GM23248 (cell line): ENCODE results near the gene GDAP2. TPM values are rescaled to one million over a fixed set of nuclear protein-coding genes. Genes with fewer than 3 reads are reported as not detected.

Experiments used
- DNase-seq: peaks from one replicate; pipeline ENCODE4 v3.0.0-alpha.2; 2015
- H2AFZ ChIP-seq: fragments of 200-600 bp; sonication (generic); 2 replicates; pipeline ENCODE4 v1.6.1; 2016; ENCODE audit warnings: antibody characterized with exemption
- H3F3A ChIP-seq: fragments of 200-600 bp; sonication (generic); 2 replicates; pipeline ENCODE4 v1.6.1; 2016; ENCODE audit warnings: mild to moderate bottlenecking, antibody characterized with exemption, mixed run types; ENCODE audit not compliant: insufficient read depth
- H3K27ac ChIP-seq: fragments of 200-600 bp; sonication (generic); 2 replicates; pipeline ENCODE4 v1.5.1; 2016; ENCODE audit warnings: mild to moderate bottlenecking
- H3K27me3 ChIP-seq: fragments of 200-600 bp; sonication (generic); replicated peaks from 2 replicates; pipeline ENCODE4 v1.6.1; 2016; ENCODE audit warnings: mild to moderate bottlenecking; ENCODE audit not compliant: insufficient read depth
- H3K36me3 ChIP-seq: fragments of 200-600 bp; sonication (generic); 2 replicates; pipeline ENCODE4 v1.6.1; 2016; ENCODE audit warnings: low read depth, mild to moderate bottlenecking
- H3K4me1 ChIP-seq: fragments of 200-600 bp; sonication (generic); 2 replicates; pipeline ENCODE4 v1.6.1; 2016; ENCODE audit warnings: mild to moderate bottlenecking; ENCODE audit not compliant: insufficient read depth
- H3K4me2 ChIP-seq: fragments of 200-600 bp; sonication (generic); one replicate; pipeline ENCODE4 v1.6.1; 2016; ENCODE audit warnings: mild to moderate bottlenecking; ENCODE audit not compliant: unreplicated experiment
- H3K4me3 ChIP-seq: fragments of 200-600 bp; sonication (generic); 2 replicates; pipeline ENCODE4 v1.5.1; 2016; ENCODE audit warnings: mild to moderate bottlenecking
- H3K79me2 ChIP-seq: fragments of 200-600 bp; sonication (generic); 2 replicates; pipeline ENCODE4 v1.6.1; 2016; ENCODE audit warnings: mild to moderate bottlenecking; ENCODE audit not compliant: insufficient read depth
- H3K9ac ChIP-seq: fragments of 200-600 bp; sonication (generic); 2 replicates; pipeline ENCODE4 v1.6.1; 2016; ENCODE audit warnings: mild to moderate bottlenecking
- H3K9me2 ChIP-seq: fragments of 200-600 bp; sonication (generic); 2 replicates; pipeline ENCODE4 v1.6.1; 2016; ENCODE audit warnings: mixed run types, mild to moderate bottlenecking, moderate library complexity; ENCODE audit not compliant: insufficient read depth
- H3K9me3 ChIP-seq: fragments of 200-600 bp; sonication (generic); one replicate; pipeline ENCODE4 v1.6.1; 2017; ENCODE audit warnings: low read depth
- H4K20me1 ChIP-seq: fragments of 200-600 bp; sonication (generic); 2 replicates; pipeline ENCODE4 v1.6.0; 2016; ENCODE audit not compliant: insufficient read depth
- EZH2 ChIP-seq: fragments of 200-600 bp; sonication (generic); IDR thresholded peaks from 2 replicates; pipeline ENCODE4 v1.6.1; 2018; ENCODE audit warnings: antibody characterized with exemption, mild to moderate bottlenecking; ENCODE audit not compliant: insufficient read depth, poor library complexity, severe bottlenecking
- EZH2phosphoT487 ChIP-seq: fragments of 200-600 bp; sonication (generic); IDR thresholded peaks from 2 replicates; pipeline ENCODE4 v1.6.1; 2018; ENCODE audit warnings: antibody characterized with exemption, moderate library complexity, mild to moderate bottlenecking, low read depth; ENCODE audit not compliant: insufficient read depth
- WGBS, 2 experiments: methylation state at CpG; one replicate each; pipeline ENCODE4 v1.1.6; 2015 to 2017; ENCODE audit warnings: low lambda C conversion rate in 2 of 2, low coverage in 1 of 2; ENCODE audit errors: missing lambda C conversion rate in 2 of 2; 5-methylcytosine and 5-hydroxymethylcytosine counted together
- in situ Hi-C: fragments of 300-500 bp; cut with MboI; formaldehyde crosslinking; loops from 2 replicates; pipeline ENCODE4 v1.15.0; 2020
- polyA plus RNA-seq: library from polyadenylated mRNA; unstranded; fragments of >200 nt; fragmentation: Nextera tagmentation; extraction: Ambion mirVana; gene quantifications from 2 replicates; pipeline ENCODE4 v1.2.1, GENCODE V29; 2016
- total RNA-seq: library from RNA; depleted of rRNA; stranded (reverse); fragments of >200 nt; shearing (Covaris generic); gene quantifications from 2 replicates; pipeline ENCODE4 v1.2.3, GENCODE V29; 2014

GDAP2 gene
- total and polyA plus RNA-seq, 2 experiments from 2014 or later: 17.9 to 19.6 TPM

- Histone ChIP-seq H3K36me3 (no peaks in the 10 kb centered on the region), H3K27me3 (no peaks in the 10 kb centered on the region), H3F3A (peaks cover 41% of the 10 kb centered on the region), H3K9ac (no peak overlapping the region), H3K4me3 (no peak overlapping the region), H3K9me2 (no peaks in the 10 kb centered on the region), H3K4me2 (no peak overlapping the region), H3K9me3 (no peaks in the 10 kb centered on the region), H3K27ac (no peak overlapping the region), H3K79me2 (no peaks in the 10 kb centered on the region), H2AFZ (no peak overlapping the region), H3K4me1 (peaks cover 38% of the 10 kb centered on the region), H4K20me1 (no peaks in the 10 kb centered on the region)
- TF ChIP-seq EZH2: no peak
- no peak for TF ChIP-seq EZH2phosphoT487
- in situ Hi-C loops: no loop called here
- no peak for DNase-seq
- 73 to 74% methylated on average over 4 of the region's 4 CpGs for whole genome bisulfite sequencing, 2 experiments
Observed at GRCh38 chr1:117830222-117830621, 99.2 kb downstream of the GDAP2 start.

GRCh38 chr1:117828201-117828600 is 101.2 kb downstream of the GDAP2 start:
- no peaks in the 10 kb centered on the region for H3K9me3 ChIP-seq
- no peaks in the 10 kb centered on the region for H3K36me3 ChIP-seq
- H2AFZ ChIP-seq: no peak overlapping the region
- in situ Hi-C loops: no loop called here
- peak overlapping the region; percentile 83 for H3K27ac ChIP-seq
- no peak overlapping the region for H3K4me3 ChIP-seq
- H3K27me3 ChIP-seq: no peaks in the 10 kb centered on the region
- H3K4me1 ChIP-seq: peaks cover 51% of the 10 kb centered on the region
- H3K4me2 ChIP-seq: peak overlapping the region; percentile 52
- 11 to 21% methylated on average over 4 of the region's 4 CpGs for WGBS, 2 experiments
- peak overlapping the region; percentile 52 for H3K9ac ChIP-seq
- no peak for TF ChIP-seq EZH2
- no peak for TF ChIP-seq EZH2phosphoT487
- H3F3A ChIP-seq: peaks cover 44% of the 10 kb centered on the region
- H4K20me1 ChIP-seq: no peaks in the 10 kb centered on the region
- H3K79me2 ChIP-seq: no peaks in the 10 kb centered on the region
- H3K9me2 ChIP-seq: no peaks in the 10 kb centered on the region
- DNase-seq: peak; percentile 93

DNA sequence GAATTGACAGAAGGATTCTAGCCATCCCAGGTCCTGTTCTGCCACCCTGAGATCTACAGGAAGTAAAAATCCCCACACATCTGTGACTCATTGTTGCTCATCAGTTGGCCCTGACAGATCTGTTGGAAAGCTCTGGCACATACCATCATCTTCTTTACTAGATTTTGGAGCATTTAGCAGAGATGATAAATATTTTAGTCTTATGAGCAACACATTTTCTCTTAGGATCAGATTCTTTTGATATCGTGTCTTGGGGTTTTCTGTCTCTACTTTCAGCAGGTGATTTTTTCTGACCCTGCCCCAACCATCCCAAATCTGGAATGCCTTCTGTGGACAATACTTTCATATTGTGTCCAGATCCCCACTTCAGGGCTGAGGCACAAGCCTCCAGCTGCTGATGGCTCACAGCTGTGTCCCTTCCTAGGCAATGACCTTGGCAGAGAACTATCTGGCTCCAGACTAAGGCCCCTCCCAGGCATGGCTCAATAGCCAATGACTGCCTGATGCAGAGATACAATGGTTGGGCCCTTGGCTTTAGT is 102.8 kb downstream of the GDAP2 start:
- WGBS, 2 experiments: 0% methylated on average over 1 of the region's 1 CpG
- H3K9me3 ChIP-seq: no peaks in the 10 kb centered on the region
- no peaks in the 10 kb centered on the region for H3K9me2 ChIP-seq
- H3K27me3 ChIP-seq: no peaks in the 10 kb centered on the region
- H4K20me1 ChIP-seq: no peaks in the 10 kb centered on the region
- peak overlapping the region; percentile 27; the same call in 1 of the 2 replicates for H3K4me3 ChIP-seq
- H3K4me1 ChIP-seq: peaks cover 60% of the 10 kb centered on the region
- peak overlapping the region; percentile 83 for H3K27ac ChIP-seq
- H3K4me2 ChIP-seq: peak overlapping the region; percentile 52
- DNase-seq: peak; percentile 95
- peak overlapping the region; percentile 47 for H3K9ac ChIP-seq
- peaks cover 44% of the 10 kb centered on the region for H3F3A ChIP-seq
- no peaks in the 10 kb centered on the region for H3K36me3 ChIP-seq
- no peak overlapping the region for H2AFZ ChIP-seq
- H3K79me2 ChIP-seq: no peaks in the 10 kb centered on the region
- TF ChIP-seq EZH2 (no peak), EZH2phosphoT487 (no peak)
- in situ Hi-C loops: no loop called here

GRCh38 chr1:117826119-117826518 is 103.3 kb downstream of the GDAP2 start:
- Histone ChIP-seq H3K9ac (peak overlapping the region; percentile 47), H3K27me3 (no peaks in the 10 kb centered on the region), H3K27ac (peak overlapping the region; percentile 83), H3K36me3 (no peaks in the 10 kb centered on the region), H3K4me3 (0 out of 2 replicates have a peak overlapping the region, but pooled peaks have one; percentile 19), H3K9me2 (no peaks in the 10 kb centered on the region), H2AFZ (no peak overlapping the region), H3K4me2 (peak overlapping the region; percentile 51), H3K4me1 (peaks cover 65% of the 10 kb centered on the region), H3K79me2 (no peaks in the 10 kb centered on the region), H3F3A (peaks cover 44% of the 10 kb centered on the region), H4K20me1 (no peaks in the 10 kb centered on the region), H3K9me3 (no peaks in the 10 kb centered on the region)
- in situ Hi-C loops: no loop called here
- DNase-seq: peak; percentile 43
- no peak for TF ChIP-seq EZH2phosphoT487
- no peak for TF ChIP-seq EZH2
- WGBS, 2 experiments: 0 to 2% methylated on average over 2 of the region's 2 CpGs

- no peaks in the 10 kb centered on the region for H3K27me3 ChIP-seq
- H3K4me3 ChIP-seq: no peak overlapping the region
- no peaks in the 10 kb centered on the region for H4K20me1 ChIP-seq
- peak overlapping the region; percentile 83 for H3K27ac ChIP-seq
- peak overlapping the region; percentile 51 for H3K4me2 ChIP-seq
- peak; percentile 54 for DNase-seq
- in situ Hi-C loops: no loop called here
- peaks cover 65% of the 10 kb centered on the region for H3K4me1 ChIP-seq
- TF ChIP-seq EZH2 (no peak), EZH2phosphoT487 (no peak)
- 60 to 62% methylated on average over 2 of the region's 2 CpGs for WGBS, 2 experiments
- peak overlapping the region; percentile 47 for H3K9ac ChIP-seq
- H3K79me2 ChIP-seq: no peaks in the 10 kb centered on the region
- H3K9me3 ChIP-seq: no peaks in the 10 kb centered on the region
- no peaks in the 10 kb centered on the region for H3K36me3 ChIP-seq
- peak overlapping the region; percentile 3; the same call in 1 of the 2 replicates for H2AFZ ChIP-seq
- no peaks in the 10 kb centered on the region for H3K9me2 ChIP-seq
- H3F3A ChIP-seq: peaks cover 44% of the 10 kb centered on the region
Observed at GRCh38 chr1:117825414-117825813, 104.0 kb downstream of the GDAP2 start.
